Vagina (tissue), 2 donors: Measurements from ENCODE around the gene UBE2F.

Source experiments
- CTCF ChIP-seq, 3 experiments: fragments of 450-650 bp in 2 of 3; fragments of 200-600 bp in 1 of 3; sonication (generic) in 1 of 3; IDR thresholded peaks; one replicate each; pipeline ENCODE4 v1.5.1; 2017 to 2019; ENCODE audit warnings: antibody characterized with exemption in 3 of 3, mild to moderate bottlenecking in 2 of 3, moderate library complexity in 2 of 3
- POLR2AphosphoS5 ChIP-seq, 2 donors: sonication (generic); formaldehyde crosslinking; IDR thresholded peaks; one replicate each; pipeline ENCODE4 v1.9.0; 2017; ENCODE audit warnings: antibody characterized with exemption in 2 of 2, mild to moderate bottlenecking in 2 of 2, low read depth in 1 of 2; ENCODE audit not compliant: insufficient read depth in 1 of 2

- TF ChIP-seq POLR2AphosphoS5 (IDR thresholded peaks at IDR 0.05; ENCODE audit: insufficient read depth in 1 of 2, low read depth in 1 of 2) (no peak), CTCF (IDR thresholded peaks at IDR 0.05) (no peak)
These were observed 6.1 kb downstream of the UBE2F start for GRCh38 chr2:237972936-237973335.
